Activated B cell treated with CpG ODN at 0.5 μM for 24 hours (primary cell): ENCODE data around the gene PTPRD. TPM values are rescaled to one million over a fixed set of nuclear protein-coding genes. Genes with fewer than 3 reads are reported as not detected.
"Not testable (repeated sequence)": the region's sequence is repeated elsewhere in the genome, so short reads cannot be mapped to it uniquely, and the experiment has no call there.

Experiments used
- ATAC-seq: fragments of 200-7000 bp; cut with Tn5 transposase; one replicate; pipeline ENCODE4 v1.10.0; 2021; ENCODE audit warnings: low read depth, mild to moderate bottlenecking, moderate library complexity
- CTCF ChIA-PET: fragments of 350-600 bp; sonication (Branson Sonifier 250); formaldehyde crosslinking; loops from one replicate; lab custom pipeline; 2021; ENCODE audit warnings: antibody characterized with exemption; lab: Charles Lee
- POLR2A ChIA-PET: fragments of 350-600 bp; sonication (Branson Sonifier 250); formaldehyde crosslinking; loops from one replicate; lab custom pipeline; 2021; ENCODE audit warnings: antibody characterized with exemption; lab: Charles Lee
- DNase-seq: peaks from one replicate; pipeline ENCODE4 v3.0.0; 2022
- H3K27ac Mint-ChIP-seq: one replicate; pipeline ENCODE4 v1.8.0; 2020; ENCODE audit warnings: mixed read lengths
- H3K27me3 Mint-ChIP-seq: one replicate; pipeline ENCODE4 v1.8.0; 2021; ENCODE audit warnings: mixed read lengths
- H3K36me3 Mint-ChIP-seq: one replicate; pipeline ENCODE4 v1.8.0; 2021; ENCODE audit warnings: low read depth, mixed read lengths
- H3K4me1 Mint-ChIP-seq: one replicate; pipeline ENCODE4 v1.8.0; 2021; ENCODE audit warnings: mixed read lengths
- H3K4me3 Mint-ChIP-seq: one replicate; pipeline ENCODE4 v1.8.0; 2020; ENCODE audit warnings: mild to moderate bottlenecking, mixed read lengths
- H3K9me3 Mint-ChIP-seq: one replicate; pipeline ENCODE4 v1.8.0; 2020; ENCODE audit warnings: mixed read lengths
- intact Hi-C: fragments of 100-400 bp; cut with micrococcal nuclease; formaldehyde crosslinking; loops from one replicate; pipeline ENCODE4 v1.15.1; 2024
- total RNA-seq: library from RNA; stranded (reverse); gene quantifications from 2 replicates; pipeline ENCODE4 v1.2.3, GENCODE V29; 2022
- TF ChIP-seq, protein P1 (sequence below): fragments of 200-600 bp; IDR thresholded peaks from one replicate; pipeline ENCODE4 v1.8.0; 2022; ENCODE audit warnings: antibody characterized with exemption, mild to moderate bottlenecking

Gene PTPRD
- total RNA-seq, 1 donor from 2014 or later, result 0.04 TPM

- Mint-ChIP-seq H3K9me3 (no peaks in the 10 kb centered on the region), H3K36me3 (no peaks in the 10 kb centered on the region), H3K4me1 (no peaks in the 10 kb centered on the region), H3K4me3 (no peak overlapping the region), H3K27me3 (no peaks in the 10 kb centered on the region), H3K27ac (no peak overlapping the region)
- POLR2A ChIA-PET, result no interaction called here
- intact Hi-C loops, result no loop called here
- CTCF ChIA-PET, result no interaction called here
- DNase-seq (no peak), ATAC-seq (no peak)
- TF ChIP-seq, protein P1, sequence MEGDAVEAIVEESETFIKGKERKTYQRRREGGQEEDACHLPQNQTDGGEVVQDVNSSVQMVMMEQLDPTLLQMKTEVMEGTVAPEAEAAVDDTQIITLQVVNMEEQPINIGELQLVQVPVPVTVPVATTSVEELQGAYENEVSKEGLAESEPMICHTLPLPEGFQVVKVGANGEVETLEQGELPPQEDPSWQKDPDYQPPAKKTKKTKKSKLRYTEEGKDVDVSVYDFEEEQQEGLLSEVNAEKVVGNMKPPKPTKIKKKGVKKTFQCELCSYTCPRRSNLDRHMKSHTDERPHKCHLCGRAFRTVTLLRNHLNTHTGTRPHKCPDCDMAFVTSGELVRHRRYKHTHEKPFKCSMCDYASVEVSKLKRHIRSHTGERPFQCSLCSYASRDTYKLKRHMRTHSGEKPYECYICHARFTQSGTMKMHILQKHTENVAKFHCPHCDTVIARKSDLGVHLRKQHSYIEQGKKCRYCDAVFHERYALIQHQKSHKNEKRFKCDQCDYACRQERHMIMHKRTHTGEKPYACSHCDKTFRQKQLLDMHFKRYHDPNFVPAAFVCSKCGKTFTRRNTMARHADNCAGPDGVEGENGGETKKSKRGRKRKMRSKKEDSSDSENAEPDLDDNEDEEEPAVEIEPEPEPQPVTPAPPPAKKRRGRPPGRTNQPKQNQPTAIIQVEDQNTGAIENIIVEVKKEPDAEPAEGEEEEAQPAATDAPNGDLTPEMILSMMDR, result no peak
Observed at GRCh38 chr9:9054354-9054992, 1558.3 kb downstream of the PTPRD start.

GRCh38 chr9:9045572-9045971 lies 1567.2 kb downstream of the PTPRD start:
- H3K36me3 Mint-ChIP-seq, result no peaks in the 10 kb centered on the region
- no peaks in the 10 kb centered on the region for H3K4me1 Mint-ChIP-seq
- intact Hi-C loops, result no loop called here
- no peaks in the 10 kb centered on the region for H3K27me3 Mint-ChIP-seq
- H3K4me3 Mint-ChIP-seq, result no peak overlapping the region
- H3K27ac Mint-ChIP-seq, result no peak overlapping the region
- no peaks in the 10 kb centered on the region for H3K9me3 Mint-ChIP-seq
- ATAC-seq (no peak), DNase-seq (no peak)
- ChIA-PET CTCF (no interaction called here), POLR2A (no interaction called here)
- TF ChIP-seq, protein P1, result no peak

- Mint-ChIP-seq H3K4me1 (no peaks in the 10 kb centered on the region), H3K4me3 (no peak overlapping the region), H3K9me3 (no peaks in the 10 kb centered on the region), H3K27me3 (no peaks in the 10 kb centered on the region), H3K27ac (no peak overlapping the region), H3K36me3 (no peaks in the 10 kb centered on the region)
- intact Hi-C loops, result no loop called here
- DNase-seq (no peak), ATAC-seq (no peak)
- POLR2A ChIA-PET, result no interaction called here
- TF ChIP-seq, protein P1, result no peak
- CTCF ChIA-PET, result no interaction called here
Observed at GRCh38 chr9:9045072-9045471, 1567.7 kb downstream of the PTPRD start.

GRCh38 chr9:9043788-9044187 lies 1569.0 kb downstream of the PTPRD start:
- H3K27me3 Mint-ChIP-seq, intact Hi-C loops, POLR2A ChIA-PET, CTCF ChIA-PET, H3K27ac Mint-ChIP-seq, DNase-seq, H3K9me3 Mint-ChIP-seq, ATAC-seq, H3K4me3 Mint-ChIP-seq, H3K36me3 Mint-ChIP-seq, H3K4me1 Mint-ChIP-seq: not testable (repeated sequence)

GRCh38 chr9:9041756-9042155 lies 1571.0 kb downstream of the PTPRD start:
- DNase-seq (no peak), ATAC-seq (no peak)
- no peak overlapping the region for H3K4me3 Mint-ChIP-seq
- no peaks in the 10 kb centered on the region for H3K4me1 Mint-ChIP-seq
- H3K36me3 Mint-ChIP-seq, result no peaks in the 10 kb centered on the region
- no peaks in the 10 kb centered on the region for H3K27me3 Mint-ChIP-seq
- no peaks in the 10 kb centered on the region for H3K9me3 Mint-ChIP-seq
- ChIA-PET CTCF (no interaction called here), POLR2A (no interaction called here)
- no peak overlapping the region for H3K27ac Mint-ChIP-seq
- intact Hi-C loops, result no loop called here
- TF ChIP-seq, protein P1, result no peak

DNA sequence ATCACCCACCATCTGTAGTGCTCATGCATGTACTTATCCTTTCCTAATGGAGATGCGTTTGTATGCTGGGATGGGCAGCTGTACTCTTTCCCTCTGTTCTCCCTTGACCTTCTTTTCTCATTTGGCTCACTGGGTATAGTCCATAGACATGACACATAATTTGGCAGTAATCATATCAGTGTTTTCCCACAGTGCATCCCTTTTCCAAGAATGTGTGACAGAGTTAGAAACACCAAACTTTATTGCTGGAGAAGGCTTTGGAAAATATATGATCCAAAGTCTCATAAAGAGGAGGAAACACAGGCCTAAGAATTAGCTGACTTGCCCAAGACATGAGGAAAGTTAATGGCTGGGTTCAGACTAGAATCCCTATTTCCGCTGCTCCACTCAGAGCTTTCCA lies 1579.8 kb downstream of the PTPRD start:
- Mint-ChIP-seq H3K9me3 (no peaks in the 10 kb centered on the region), H3K4me1 (no peaks in the 10 kb centered on the region), H3K4me3 (no peak overlapping the region), H3K27me3 (no peaks in the 10 kb centered on the region), H3K27ac (no peak overlapping the region), H3K36me3 (no peaks in the 10 kb centered on the region)
- DNase-seq (no peak), ATAC-seq (no peak)
- TF ChIP-seq, protein P1, result no peak
- ChIA-PET CTCF (no interaction called here), POLR2A (no interaction called here)
- intact Hi-C loops, result no loop called here
